Measurements from ENCODE around the gene RNF212B.

DNA sequence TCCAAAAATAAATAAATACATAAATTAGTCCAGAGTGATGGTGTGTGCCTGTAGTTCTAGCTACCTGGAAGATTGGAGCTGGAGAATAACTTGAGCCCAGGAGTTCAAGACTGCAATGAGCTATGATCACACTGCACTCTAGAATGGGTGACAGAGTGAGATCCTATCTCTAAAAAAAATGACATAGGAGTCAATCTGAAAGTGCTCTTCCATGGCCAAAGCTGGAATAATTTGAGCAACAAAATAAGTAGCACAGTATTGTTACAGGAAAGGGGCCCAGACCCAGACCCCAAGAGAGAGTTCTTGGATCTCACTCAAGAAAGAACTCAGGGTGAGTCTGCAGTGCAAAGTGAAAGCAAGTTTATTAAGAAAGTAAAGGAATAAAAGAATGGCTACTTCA is 29.4 kb upstream of the RNF212B start:
- TF ChIP-seq, protein P1, sequence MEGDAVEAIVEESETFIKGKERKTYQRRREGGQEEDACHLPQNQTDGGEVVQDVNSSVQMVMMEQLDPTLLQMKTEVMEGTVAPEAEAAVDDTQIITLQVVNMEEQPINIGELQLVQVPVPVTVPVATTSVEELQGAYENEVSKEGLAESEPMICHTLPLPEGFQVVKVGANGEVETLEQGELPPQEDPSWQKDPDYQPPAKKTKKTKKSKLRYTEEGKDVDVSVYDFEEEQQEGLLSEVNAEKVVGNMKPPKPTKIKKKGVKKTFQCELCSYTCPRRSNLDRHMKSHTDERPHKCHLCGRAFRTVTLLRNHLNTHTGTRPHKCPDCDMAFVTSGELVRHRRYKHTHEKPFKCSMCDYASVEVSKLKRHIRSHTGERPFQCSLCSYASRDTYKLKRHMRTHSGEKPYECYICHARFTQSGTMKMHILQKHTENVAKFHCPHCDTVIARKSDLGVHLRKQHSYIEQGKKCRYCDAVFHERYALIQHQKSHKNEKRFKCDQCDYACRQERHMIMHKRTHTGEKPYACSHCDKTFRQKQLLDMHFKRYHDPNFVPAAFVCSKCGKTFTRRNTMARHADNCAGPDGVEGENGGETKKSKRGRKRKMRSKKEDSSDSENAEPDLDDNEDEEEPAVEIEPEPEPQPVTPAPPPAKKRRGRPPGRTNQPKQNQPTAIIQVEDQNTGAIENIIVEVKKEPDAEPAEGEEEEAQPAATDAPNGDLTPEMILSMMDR (IDR thresholded peaks at IDR 0.05), result no peak
- no peak for TF ChIP-seq POLR2A (IDR thresholded peaks at IDR 0.05)
